Activated CD4-positive, alpha-beta T cell treated with anti-CD3 and anti-CD28 coated beads for 24 hours (primary cell): ENCODE measurements around the gene INPP5F.
A peak's percentile ranks its signal among the peaks of the same experiment; 100 is the strongest.
"Not testable (repeated sequence)": the region's sequence is repeated elsewhere in the genome, so short reads cannot be mapped to it uniquely, and the experiment has no call there.

Experiments
- DNase-seq, 2 donors: peaks; one replicate each; pipeline ENCODE4 v3.0.0-alpha.2; 2020; ENCODE audit warnings: low read depth in 2 of 2

The INPP5F gene

DNA sequence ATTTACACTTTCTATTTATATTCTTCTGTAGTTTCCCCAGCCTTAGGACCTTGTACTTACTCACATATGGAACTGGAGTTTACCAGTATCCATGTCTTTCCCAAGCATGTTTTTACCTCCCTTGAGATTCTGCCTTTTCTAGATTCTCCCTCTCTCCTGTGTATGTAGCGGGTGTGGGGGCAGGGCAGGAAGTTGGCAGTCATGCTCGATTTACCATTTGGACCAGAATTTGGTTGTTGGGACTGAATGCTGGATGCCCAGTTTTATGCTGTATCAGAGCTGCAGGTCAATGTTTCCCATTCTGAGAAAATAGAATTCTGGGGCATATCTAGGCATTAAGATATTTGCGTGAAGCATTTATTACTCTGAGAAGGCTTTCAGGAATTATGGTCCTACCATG, 14.2 kb downstream of the INPP5F start:
- DNase-seq: no peak

DNA sequence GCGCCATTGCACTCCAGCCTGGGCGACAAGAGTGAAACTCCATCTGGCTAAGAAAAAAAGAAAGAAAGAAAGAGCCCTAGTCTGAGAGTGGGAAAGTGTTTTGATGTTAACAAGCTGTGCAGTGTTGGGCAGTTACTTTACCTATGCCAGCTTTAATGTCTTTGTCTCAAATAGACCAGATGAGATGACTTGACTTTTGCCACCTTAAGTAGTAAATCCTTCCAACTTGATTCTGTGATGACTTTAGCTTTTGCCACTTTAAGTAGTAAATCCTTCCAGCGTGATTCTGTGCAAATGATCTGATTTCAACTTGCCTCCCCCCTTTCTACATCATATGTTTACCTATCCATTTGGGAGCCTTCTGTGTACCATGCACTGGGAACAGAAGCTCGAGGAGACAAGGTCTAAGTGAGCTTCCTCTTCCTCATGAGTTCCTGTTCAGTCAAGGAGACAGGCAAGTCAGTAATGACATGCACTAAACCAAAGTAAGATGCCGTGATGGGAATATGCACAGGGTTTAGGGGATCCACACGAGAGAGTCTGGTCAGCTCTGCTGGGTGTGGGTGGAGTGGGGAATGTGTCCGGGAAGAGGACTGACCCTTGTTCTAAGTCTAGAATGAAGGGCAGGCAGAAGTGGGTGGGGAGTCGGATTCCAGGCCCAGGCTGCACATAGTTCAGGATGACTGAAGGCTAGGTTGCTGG, 17.2 kb downstream of the INPP5F start:
- DNase-seq: no peak

DNA sequence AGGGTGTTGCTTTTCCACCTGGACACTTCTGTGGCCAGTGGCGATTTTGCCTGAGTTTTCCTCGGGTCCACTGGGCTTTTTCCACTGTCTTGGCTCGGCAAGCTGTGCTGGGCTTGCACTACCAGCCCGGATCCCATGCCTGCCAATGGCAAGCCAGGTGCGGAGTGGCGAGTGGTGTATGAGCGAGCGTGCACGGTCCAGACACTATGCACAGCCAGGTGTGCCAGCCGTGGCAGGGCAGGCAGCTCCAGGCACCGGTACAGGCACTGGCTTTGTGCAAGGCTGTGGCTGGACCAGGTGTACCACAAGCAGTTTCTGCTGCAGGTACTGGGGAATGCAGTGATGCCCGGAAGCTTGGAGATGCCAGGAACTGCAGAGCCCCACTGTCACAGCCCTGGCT, 22.1 kb downstream of the INPP5F start:
- no peak for DNase-seq

DNA sequence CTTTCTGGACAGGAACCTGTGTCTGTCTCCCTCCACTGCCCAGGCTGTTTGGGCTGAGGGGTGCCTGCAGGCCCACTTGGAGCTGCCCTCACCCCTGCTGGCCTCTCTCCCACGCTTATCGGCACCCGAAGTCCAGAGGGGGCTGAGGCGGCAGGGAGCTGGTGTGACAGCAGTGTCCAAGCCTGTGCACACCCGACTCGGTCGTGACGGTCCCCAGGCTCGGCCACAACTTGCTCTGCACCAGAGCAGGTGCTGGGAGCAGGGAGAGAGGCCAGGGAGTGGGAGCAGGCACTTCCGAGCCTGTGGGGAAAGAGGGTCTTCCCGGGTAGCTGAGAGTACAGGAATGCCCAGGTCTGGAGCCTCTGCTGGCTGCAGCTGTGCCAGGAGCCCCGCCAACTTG, 23.0 kb downstream of the INPP5F start:
- no peak for DNase-seq

DNA sequence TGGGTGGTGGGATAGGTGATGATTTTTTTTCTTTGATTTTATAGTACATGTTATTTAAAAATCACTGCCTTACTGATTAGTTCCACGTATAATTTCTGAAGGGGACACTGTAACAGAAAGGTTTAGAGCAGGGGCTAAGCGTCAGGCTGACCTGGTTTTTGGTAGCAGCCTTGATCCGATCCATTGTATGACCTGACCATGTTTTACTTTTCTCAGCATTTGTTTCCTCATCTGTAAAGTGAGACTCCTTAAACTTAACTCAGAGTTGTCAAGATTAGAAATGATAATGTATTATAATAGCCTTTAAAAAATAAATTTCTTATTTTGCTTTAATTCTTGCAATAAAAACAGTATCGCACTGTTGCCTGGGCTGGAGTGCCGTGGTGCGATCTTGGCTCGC, 23.6 kb downstream of the INPP5F start:
- DNase-seq: no peak

DNA sequence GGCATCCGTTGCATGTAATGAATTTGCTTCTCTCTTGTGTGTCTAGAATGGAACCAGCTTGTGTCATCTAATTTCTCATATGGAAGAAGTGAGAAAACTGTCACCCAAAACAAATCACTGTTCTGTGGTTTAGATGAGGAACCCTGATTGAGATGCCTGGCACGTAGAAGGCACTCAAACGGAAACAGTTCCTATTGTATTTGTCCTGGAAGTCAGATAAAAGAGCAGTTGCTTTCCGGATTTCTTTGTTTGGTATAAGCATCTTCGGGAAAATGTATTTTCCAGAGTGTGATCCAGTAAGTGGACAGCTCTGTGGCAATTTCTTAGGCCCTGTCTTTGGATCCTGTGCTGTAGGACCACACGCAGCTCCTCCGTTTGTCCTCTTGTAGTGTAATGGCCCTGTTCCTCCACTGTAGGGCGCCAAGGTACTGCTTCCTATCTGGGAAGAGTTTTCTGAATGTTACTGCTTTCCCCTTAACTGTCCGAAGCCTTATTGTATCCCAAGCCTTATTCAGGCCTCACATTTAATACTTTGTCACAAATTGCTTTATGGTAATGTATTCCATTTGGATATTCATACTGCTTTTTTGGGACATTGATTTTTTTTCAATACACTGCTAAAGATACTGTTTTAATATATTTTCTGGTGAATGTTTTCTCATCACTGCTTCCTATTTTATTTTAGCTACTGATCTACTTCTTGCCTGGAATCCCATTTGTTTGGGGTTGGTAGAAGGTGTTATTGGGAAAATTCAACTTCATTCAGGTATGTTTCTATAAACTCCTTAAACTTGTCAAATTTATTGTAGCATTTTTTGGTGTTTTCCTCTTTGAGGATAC, 24.8 kb downstream of the INPP5F start:
- peak; percentile 28 to 31 for DNase-seq

DNA sequence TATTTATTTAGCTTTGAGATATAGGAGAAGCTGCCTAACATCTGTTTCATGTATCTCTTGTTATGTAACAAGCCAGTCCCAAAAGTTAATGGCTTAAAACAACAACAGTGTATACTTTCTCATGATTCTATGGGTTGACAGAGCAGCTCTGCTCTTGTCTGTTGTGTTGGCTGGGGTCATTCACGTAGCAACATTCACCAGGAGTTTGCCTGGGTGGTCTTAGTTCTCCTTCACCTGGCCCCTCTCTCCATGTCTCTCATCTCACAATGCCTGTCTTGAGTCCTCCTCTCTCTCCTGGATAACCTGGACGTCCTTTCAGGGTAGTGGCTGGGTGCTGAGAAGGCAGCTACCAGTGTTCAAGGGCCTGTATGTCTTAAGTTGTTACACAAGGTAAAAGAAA, 27.5 kb downstream of the INPP5F start:
- no peak for DNase-seq

DNA sequence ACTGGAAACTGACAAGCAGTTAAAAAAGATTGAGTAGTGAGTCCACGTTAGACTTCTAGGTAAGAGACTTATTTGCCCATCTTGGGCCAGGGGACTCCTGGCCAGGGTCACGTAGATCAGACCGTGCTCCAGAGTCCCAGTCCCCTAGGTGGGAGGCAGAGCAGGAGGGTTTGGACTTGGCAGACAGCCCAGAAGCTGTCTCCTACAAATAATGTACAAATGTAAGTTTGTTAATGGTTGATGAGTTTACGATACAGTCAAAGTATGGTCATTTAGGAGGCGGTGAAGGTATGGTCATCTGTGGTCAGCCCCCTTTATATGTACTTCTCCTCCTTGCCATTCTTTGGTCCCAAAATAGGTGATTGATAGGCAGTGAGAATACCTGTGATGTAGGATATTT, 28.2 kb downstream of the INPP5F start:
- no peak for DNase-seq

DNA sequence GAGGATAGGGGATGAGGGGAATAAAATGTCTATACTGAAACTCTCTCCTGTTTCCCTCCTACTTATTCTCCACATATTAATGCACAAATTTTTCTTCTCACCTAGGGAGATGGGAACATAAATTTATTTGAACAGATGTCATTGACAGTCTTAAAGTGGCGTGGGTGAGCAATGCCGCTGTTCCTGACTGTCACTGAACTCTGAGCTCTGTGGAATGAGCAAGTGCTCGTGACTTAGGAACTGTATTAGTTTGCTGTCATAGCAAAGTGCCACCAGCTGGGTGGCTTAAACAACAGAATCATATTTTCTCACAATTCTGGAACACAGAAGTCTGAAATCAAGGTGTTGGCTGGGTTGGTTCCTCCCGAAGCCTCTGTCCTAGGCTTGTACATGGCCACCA, 29.1 kb downstream of the INPP5F start:
- no peak for DNase-seq

DNA sequence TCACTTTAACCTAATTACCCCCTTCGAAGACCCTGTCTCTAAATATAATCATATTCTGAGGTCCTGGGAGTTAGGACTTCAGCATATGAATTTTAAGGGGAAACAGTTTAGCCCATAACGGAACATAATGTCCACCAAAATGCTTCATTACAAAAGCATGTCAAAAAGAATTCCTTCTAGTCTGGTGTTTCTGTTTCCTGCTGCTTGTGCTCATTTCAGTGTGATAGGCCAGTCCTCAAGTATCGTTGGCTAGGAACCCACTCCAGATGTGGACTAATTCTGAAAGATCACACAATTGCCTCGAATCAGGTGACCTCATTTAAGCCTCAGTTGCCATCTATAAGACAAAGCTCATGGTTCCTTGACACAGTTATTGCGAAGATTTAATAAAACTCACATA, 29.6 kb downstream of the INPP5F start:
- no peak for DNase-seq

DNA sequence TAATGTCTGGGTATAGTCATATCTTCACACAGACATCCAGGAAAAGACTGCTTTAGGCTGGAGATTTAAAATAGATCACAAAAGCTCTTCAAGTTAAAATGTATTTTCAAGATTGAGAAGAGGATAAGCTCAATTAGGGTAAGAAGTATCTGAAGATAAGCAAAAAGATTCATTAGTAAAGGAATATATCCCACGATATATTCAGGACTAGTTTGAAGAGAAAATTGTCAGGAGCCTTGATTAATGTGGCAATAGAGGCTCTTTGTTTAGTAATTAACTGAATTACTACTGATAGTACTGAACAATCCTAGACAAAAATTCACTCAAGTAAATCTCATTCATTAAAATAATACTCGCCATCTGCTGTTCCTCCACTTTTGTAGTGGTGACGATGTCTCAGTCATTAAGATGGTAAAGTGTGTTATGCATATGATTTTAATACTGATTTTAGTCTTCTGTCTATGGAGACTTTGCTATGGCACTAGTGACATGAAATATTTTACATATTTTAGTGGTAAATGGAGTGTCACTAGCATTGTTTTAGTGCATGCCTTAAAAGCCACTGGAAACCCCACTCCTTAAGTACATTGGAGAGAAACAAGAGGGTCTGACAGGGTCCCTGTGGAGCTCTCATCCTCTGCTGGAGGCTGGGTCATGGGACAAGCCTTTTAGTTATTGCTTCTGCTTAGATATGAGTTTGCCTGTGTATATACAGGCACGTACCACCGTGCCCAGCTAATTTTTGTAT, 32.8 kb downstream of the INPP5F start:
- DNase-seq: no peak

DNA sequence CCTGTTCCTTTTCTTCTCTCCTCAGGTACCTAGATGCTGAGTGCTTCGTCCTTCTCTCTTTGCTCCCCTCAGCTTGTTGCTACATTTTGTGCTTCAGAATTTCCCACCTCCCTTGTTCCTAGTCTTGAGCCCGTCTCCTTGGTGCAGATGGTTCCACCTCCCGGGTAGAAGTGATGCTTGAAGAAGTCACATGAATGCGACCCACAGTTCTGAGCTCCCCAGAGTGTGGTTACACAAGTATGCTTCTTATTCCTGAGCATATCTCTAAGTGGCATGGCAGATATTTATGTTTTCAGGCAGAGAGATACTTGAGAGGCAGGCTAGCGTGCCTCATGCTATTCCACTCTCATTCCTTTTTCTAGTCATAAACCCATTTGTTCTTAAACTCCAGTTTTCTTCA, 34.0 kb downstream of the INPP5F start:
- DNase-seq: no peak

DNA sequence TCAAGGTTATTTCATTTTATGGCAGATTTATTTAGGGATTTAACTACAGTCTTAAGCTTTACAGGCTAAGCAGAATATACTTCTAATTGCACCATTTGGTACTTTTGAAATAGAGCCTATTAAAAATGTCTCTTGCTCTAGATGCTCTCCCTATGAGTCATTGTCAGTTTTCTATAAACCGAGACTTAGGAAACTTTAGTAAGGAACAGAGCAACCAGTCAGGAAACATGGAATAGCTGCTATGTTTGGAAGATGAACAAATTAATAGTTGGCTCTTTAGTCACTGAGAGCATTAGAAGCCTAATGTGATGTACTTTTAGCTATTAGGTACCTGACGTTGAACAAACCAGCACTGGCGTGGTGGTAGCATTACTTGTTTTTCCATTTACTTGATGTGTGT, 35.3 kb downstream of the INPP5F start:
- no peak for DNase-seq

DNA sequence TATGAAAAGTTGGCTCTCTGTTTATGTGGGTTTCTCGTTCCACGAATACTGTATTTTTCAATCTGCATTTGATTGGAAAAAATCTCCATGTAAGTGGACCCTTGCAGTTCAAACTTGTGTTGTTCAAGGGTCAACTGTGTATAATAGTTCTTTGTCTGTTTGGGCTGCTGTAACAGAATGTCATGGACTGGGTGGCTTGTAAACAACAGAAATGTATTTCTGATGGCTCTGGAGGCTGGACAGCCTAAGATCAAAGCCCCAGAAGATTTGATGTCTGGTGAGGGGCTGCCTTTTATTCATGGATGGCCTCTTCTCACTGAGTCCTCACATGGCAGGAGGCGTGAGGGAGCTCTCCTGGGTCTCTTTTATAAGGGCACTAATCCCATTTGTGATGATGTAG, 36.2 kb downstream of the INPP5F start:
- DNase-seq: no peak

DNA sequence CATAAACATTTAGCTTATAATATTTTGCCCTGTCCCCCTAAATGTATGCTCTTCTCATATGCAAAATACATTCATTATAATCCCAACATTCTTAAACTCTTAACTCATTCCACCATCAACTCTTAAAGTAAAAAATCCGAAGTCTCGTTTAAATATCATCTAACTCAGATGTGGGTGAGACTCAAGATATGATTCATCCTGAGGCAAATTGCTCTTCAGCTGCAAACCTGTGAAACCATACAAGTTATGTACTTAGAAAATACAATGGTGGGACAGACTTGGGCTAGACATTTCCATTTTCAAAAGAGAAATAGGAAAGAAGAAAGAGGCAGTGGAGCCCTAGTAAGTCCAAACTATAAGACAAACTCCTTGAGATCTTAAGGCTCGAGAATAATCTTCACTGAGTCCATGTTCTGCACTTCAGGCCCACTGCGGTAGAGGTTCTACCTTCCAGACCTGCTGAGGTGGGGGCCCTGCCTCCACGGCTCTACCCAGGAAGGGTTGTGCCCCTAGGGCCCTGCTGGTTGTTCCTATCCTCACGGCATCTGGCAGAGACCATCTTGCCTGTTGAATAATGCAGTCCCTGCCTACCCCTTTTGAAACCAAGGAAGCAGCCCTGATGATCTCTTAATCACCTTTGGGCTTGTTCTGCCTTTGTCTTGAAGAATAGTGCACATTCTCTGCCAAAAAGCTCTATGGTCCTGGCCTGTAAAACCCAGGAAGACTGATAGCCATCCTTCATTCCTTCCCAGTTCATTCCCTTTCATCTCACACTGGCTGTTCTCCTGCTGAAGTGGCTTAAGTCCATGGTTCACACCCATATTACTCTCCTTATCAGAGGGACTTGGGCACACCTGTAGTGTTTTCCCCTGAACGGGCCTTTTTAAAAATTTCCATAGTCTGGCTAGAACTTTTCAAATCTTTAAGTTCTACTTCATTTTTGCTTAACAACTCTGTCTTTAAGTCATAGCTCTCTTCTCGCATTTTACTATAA, 37.3 kb downstream of the INPP5F start:
- no peak for DNase-seq

DNA sequence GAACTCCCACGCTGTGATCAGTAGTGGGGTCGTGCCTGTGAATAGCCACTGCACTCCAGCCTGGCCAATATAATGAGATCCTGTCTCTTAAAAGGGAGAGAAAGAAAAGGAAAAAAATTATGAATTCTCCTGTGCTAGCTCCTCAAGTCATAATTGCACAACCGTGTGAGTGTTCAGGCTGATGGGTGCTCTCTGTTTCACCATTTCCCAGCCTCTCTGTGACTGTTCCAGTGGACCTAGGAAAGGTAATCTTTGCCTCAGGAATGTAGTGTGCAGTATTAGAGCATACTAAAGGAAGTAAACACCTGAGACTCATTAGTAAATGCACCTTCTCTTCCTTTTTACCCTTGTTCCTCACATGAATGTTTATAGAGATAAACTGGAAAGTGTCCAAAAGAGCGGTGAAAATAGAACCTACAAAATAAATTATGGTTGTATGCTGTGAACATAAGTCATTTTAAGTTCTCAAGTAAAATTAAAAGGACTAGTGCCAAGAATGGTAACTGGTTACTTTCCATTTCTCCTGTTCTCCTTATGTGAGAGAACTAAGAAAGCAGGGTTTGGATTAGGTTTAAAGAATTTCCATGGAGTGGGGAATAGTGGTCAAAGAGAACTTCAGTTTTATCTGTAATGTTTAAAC, 42.7 kb downstream of the INPP5F start:
- DNase-seq: no peak

DNA sequence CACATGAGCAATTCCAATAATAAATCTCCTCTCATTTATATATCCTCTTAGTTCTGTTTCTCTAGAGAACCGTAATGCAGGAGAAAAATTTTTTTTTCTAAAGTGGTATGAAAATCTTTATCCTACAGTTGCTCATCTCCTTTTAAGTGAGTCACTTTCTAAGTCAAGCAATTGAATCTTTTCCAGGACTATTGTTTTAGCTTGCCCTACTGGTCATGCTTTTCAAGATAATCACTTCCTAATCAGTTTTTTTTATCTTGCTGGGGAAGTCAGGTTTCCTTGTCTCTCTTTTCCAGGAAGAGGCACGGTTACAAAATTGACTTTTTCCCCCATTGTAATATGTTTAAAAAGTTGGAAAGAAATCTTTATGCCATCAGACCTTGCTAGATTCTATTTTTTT, 44.0 kb downstream of the INPP5F start:
- DNase-seq: no peak

DNA sequence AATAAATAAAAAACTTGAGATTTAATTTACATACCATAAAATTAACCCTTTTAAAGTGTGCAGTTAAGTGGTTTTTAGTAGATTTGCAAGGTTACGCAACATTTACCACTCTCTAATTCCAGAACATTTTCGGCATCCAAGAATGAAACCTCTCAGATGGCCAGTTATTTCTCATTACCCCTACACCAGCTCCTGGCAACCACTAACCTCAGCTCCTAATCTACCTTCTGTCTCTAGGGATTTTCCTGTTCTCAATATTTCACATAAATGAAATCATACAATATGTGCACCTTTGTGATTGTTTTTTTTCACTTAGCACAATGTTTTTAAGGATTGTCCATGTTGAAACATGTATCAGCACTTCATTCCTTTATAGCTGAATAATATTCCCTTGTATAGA, 45.1 kb downstream of the INPP5F start:
- DNase-seq: no peak

DNA sequence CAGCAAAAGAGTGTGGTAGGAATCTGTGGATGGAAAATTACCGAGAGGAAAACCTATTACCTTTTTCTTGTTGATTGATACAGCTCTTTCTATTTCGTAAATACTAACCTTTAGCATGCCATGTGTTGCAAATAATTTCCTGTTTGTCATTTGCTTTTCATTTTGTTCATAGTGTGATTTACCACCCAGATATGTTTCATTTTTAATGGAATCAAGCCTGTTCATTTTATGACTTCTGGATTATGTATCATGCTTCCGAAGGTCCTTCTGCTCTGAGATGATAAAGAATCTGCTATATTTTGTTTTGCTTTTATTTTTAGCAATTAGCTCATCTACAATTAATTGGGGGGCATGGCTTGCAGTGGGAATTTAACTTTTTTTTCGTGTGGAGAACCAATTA, 46.5 kb downstream of the INPP5F start:
- DNase-seq: no peak

DNA sequence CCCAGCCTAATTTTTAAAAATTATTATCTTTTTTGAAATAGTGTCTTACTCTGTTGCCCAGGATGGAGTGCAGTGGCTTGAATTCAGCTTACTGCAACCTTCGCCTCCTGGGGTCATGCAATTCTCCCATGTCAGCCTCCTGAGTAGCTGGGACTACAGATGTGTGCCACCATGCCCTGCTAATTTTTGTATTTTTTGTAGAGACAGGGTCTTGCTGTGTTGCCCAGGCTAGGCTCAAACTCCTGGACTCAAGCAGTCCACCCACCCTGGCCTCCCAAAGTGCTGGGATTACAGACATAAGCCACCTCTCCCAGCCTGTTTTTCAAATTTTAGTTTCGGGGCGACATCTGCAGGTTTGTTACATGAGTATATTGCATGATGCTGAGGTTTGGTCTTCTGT, 47.2 kb downstream of the INPP5F start:
- not testable (repeated sequence) for DNase-seq

DNA sequence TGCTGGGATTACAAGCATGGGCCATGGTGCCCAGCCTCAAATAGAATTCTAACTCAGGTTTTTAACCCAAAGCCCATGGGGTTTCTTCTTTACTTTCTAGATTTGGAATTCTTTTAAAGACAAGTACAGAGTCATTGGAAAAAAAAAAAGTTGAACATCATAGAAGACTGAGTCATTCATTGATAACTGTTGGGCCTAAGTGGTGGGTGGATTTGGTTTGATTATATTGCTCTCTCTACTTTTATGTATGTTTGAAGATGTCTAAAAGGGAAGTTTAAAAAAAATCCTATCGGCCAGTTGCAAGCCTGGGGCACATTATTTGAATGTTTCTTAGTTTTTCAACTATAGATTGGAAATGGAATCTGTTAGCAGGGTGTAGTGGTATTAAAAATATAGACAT, 49.7 kb downstream of the INPP5F start:
- no peak for DNase-seq
